ENCODE data around the gene FRMD4A. TPM values are rescaled to one million over a fixed set of nuclear protein-coding genes. Genes with fewer than 3 reads are reported as not detected.

The FRMD4A gene
- polyA plus RNA-seq, 1 donor (not counting 4 experiments of a cell fraction or from before 2014, with no cell fraction given) = 12.9 TPM

DNA sequence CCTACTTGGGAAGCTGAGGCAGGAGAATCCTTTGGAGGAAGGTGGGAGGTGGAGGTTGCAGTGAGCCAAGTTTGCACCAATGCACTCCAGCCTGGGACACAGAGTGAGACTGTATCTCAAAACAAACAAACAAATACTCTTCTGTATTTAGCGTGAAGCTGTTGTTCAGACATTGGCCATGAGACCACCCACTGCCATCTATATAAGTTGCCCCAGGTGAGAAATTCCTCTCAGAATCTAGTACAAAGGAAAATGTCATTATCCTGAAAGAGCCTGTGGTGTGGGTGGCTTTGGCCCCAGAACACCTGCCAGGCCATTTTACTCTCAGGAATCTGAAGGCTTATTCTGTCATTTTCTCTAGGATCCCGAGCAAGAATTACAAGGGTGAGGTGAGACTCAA, 4.0 kb upstream of the FRMD4A start:
- H3K4me2 ChIP-seq (ENCODE audit: control insufficient read depth, extremely low read depth, insufficient read depth, low read depth, low read length) = no peak overlapping the region
- dilution Hi-C loops (cut with MboI; ENCODE audit: extremely low pct_ligation_motif_present, low sequenced_read_pairs) = no loop called here
- H3K4me3 ChIP-seq (ENCODE audit: control insufficient read depth in 2 of 3, extremely low read depth in 1 of 3, insufficient read depth in 2 of 3, low read depth in 1 of 3, low read length in 3 of 3) = no peak overlapping the region
- H3K36me3 ChIP-seq (ENCODE audit: control insufficient read depth in 2 of 2, extremely low read depth in 1 of 2, insufficient read depth in 2 of 2, low read length in 2 of 2) = no peaks in the 10 kb centered on the region
- no peaks in the 10 kb centered on the region for H4K20me1 ChIP-seq (ENCODE audit: control insufficient read depth, extremely low read depth, insufficient read depth, low read length)
- TF ChIP-seq EZH2 (IDR thresholded peaks at IDR 0.05; ENCODE audit: low read length) (no peak), CTCF (optimal IDR thresholded peaks at IDR 0.05 in 1 of 3, IDR thresholded peaks at IDR 0.05 in 1 of 3, conservative IDR thresholded peaks at IDR 0.05 in 1 of 3; ENCODE audit: extremely low read depth in 1 of 3, insufficient read depth in 2 of 3, low read length in 3 of 3) (no peak)
- H3K4me1 ChIP-seq (ENCODE audit: control insufficient read depth, extremely low read depth, insufficient read depth, low read length) = no peaks in the 10 kb centered on the region
- H3K9me1 ChIP-seq (ENCODE audit: control insufficient read depth, extremely low read depth, insufficient read depth, low read length) = no peaks in the 10 kb centered on the region
- H3K9ac ChIP-seq (ENCODE audit: control insufficient read depth, extremely low read depth, insufficient read depth, low read length) = no peak overlapping the region
- peaks cover 36% of the 10 kb centered on the region for H3K27me3 ChIP-seq (ENCODE audit: control insufficient read depth, extremely low read depth, insufficient read depth, low read length)
- FAIRE-seq (no peak), DNase-seq (ENCODE audit: low read depth, low spot score) (no peak)
- H3K27ac ChIP-seq (ENCODE audit: control insufficient read depth, insufficient read depth, low read length) = no peak overlapping the region
- H3K79me2 ChIP-seq (ENCODE audit: control insufficient read depth, insufficient read depth, low read length) = no peaks in the 10 kb centered on the region
- no peaks in the 10 kb centered on the region for H3K9me3 ChIP-seq (ENCODE audit: control insufficient read depth, low read depth, low read length)
- no peak overlapping the region for H2AFZ ChIP-seq (ENCODE audit: control insufficient read depth, low read length)

GRCh38 chr10:14333606-14334005, 2.9 kb upstream of the FRMD4A start:
- H3K27me3 ChIP-seq (ENCODE audit: control insufficient read depth, extremely low read depth, insufficient read depth, low read length) = peaks cover 40% of the 10 kb centered on the region
- H3K36me3 ChIP-seq (ENCODE audit: control insufficient read depth in 2 of 2, extremely low read depth in 1 of 2, insufficient read depth in 2 of 2, low read length in 2 of 2) = no peaks in the 10 kb centered on the region
- peaks cover 3% of the 10 kb centered on the region for H3K4me1 ChIP-seq (ENCODE audit: control insufficient read depth, extremely low read depth, insufficient read depth, low read length)
- no peak overlapping the region for H3K9ac ChIP-seq (ENCODE audit: control insufficient read depth, extremely low read depth, insufficient read depth, low read length)
- DNase-seq (ENCODE audit: low read depth, low spot score) = no peak
- H3K4me3 ChIP-seq (ENCODE audit: control insufficient read depth in 2 of 3, extremely low read depth in 1 of 3, insufficient read depth in 2 of 3, low read depth in 1 of 3, low read length in 3 of 3) = no peak overlapping the region
- no peak for FAIRE-seq
- H3K9me1 ChIP-seq (ENCODE audit: control insufficient read depth, extremely low read depth, insufficient read depth, low read length) = no peaks in the 10 kb centered on the region
- no peaks in the 10 kb centered on the region for H3K9me3 ChIP-seq (ENCODE audit: control insufficient read depth, low read depth, low read length)
- no peak overlapping the region for H3K27ac ChIP-seq (ENCODE audit: control insufficient read depth, insufficient read depth, low read length)
- no peak overlapping the region for H2AFZ ChIP-seq (ENCODE audit: control insufficient read depth, low read length)
- H3K79me2 ChIP-seq (ENCODE audit: control insufficient read depth, insufficient read depth, low read length) = no peaks in the 10 kb centered on the region
- no peak for TF ChIP-seq CTCF (optimal IDR thresholded peaks at IDR 0.05 in 1 of 3, IDR thresholded peaks at IDR 0.05 in 1 of 3, conservative IDR thresholded peaks at IDR 0.05 in 1 of 3; ENCODE audit: extremely low read depth in 1 of 3, insufficient read depth in 2 of 3, low read length in 3 of 3)
- no peak for TF ChIP-seq EZH2 (IDR thresholded peaks at IDR 0.05; ENCODE audit: low read length)
- no peak overlapping the region for H3K4me2 ChIP-seq (ENCODE audit: control insufficient read depth, extremely low read depth, insufficient read depth, low read depth, low read length)
- dilution Hi-C loops (cut with MboI; ENCODE audit: extremely low pct_ligation_motif_present, low sequenced_read_pairs) = no loop called here
- no peaks in the 10 kb centered on the region for H4K20me1 ChIP-seq (ENCODE audit: control insufficient read depth, extremely low read depth, insufficient read depth, low read length)
